AG09309 (cell line): ENCODE measurements around the gene FKBP4.

Experiments
- DNase-seq: peaks from one replicate; pipeline ENCODE4 v3.0.0-alpha.2; 2010; ENCODE audit warnings: low read depth
- H3K4me3 ChIP-seq: 2 replicates; pipeline ENCODE4 v1.5.1; 2011; ENCODE audit warnings: mild to moderate bottlenecking, low read depth, low read length, moderate library complexity; ENCODE audit not compliant: control insufficient read depth
- TF ChIP-seq, protein P1 (sequence below): IDR thresholded peaks from 2 replicates; pipeline ENCODE4 v1.5.1; 2011; ENCODE audit warnings: mild to moderate bottlenecking, low read depth, low read length, inconsistent platforms; ENCODE audit not compliant: insufficient read depth, control insufficient read depth; ENCODE audit errors: missing control alignments

The FKBP4 gene

DNA sequence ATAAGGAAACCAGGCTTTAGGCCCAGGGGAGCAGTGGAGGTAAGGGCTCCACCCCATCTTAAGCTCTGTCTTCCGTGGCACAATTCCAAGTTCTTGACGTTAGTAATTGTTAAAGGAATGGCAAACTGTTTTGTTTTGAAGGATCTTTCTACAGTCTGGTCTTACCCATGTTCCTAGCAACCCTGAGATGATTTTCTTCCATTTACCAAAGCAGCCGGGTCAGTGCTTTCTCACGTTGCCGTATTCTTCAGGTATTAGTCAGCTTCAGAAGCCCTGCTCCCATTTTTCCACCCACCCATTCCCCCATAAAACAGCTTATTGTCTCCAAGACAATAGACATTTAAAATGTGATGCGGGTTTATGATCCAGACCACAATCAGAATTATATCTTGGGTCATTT is 29.8 kb downstream of the FKBP4 start:
- no peak overlapping the region for H3K4me3 ChIP-seq
- TF ChIP-seq, protein P1, sequence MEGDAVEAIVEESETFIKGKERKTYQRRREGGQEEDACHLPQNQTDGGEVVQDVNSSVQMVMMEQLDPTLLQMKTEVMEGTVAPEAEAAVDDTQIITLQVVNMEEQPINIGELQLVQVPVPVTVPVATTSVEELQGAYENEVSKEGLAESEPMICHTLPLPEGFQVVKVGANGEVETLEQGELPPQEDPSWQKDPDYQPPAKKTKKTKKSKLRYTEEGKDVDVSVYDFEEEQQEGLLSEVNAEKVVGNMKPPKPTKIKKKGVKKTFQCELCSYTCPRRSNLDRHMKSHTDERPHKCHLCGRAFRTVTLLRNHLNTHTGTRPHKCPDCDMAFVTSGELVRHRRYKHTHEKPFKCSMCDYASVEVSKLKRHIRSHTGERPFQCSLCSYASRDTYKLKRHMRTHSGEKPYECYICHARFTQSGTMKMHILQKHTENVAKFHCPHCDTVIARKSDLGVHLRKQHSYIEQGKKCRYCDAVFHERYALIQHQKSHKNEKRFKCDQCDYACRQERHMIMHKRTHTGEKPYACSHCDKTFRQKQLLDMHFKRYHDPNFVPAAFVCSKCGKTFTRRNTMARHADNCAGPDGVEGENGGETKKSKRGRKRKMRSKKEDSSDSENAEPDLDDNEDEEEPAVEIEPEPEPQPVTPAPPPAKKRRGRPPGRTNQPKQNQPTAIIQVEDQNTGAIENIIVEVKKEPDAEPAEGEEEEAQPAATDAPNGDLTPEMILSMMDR = no peak
- DNase-seq = no peak

DNA sequence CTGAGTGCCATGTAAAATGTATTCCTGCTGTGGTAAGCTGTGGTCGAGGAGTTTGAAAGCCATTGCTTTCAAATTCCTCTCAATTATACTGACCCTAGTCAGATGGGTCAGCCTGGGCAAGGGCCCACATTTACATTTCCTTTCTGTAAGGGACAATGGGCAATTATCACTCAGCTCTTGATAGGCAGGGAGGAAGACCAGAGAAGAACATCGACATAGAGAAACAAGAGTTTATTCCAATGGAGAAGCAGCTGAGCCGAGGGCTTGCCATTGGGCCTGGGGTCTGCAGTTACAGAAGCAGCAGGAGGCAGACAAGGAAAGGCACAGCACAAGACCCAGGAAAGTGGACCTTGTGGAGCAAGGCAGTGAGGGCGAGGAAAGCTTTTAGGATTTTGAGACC is 30.4 kb downstream of the FKBP4 start:
- TF ChIP-seq, protein P1 = no peak
- no peak for DNase-seq
- H3K4me3 ChIP-seq = no peak overlapping the region

DNA sequence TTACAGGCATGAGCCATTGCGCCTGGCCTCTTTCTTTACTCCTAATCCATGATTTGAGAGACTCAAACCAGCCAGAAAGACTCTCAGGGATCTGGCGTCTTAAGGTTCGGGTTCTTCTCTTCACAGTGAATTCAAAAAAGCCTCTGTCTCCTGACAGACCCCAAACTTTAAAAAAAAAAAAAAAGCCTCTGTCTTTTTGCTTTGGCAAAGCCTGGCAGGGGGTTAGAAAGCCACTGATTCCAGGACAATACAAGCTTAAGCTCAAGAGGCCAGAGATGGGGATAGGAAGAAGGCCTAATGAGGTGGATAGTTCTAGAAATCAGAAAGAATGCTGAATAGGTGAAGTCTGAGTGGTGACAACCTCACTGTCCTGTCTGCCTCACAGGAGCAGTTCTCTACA is 31.3 kb downstream of the FKBP4 start:
- no peak overlapping the region for H3K4me3 ChIP-seq
- TF ChIP-seq, protein P1 = no peak
- DNase-seq = no peak

DNA sequence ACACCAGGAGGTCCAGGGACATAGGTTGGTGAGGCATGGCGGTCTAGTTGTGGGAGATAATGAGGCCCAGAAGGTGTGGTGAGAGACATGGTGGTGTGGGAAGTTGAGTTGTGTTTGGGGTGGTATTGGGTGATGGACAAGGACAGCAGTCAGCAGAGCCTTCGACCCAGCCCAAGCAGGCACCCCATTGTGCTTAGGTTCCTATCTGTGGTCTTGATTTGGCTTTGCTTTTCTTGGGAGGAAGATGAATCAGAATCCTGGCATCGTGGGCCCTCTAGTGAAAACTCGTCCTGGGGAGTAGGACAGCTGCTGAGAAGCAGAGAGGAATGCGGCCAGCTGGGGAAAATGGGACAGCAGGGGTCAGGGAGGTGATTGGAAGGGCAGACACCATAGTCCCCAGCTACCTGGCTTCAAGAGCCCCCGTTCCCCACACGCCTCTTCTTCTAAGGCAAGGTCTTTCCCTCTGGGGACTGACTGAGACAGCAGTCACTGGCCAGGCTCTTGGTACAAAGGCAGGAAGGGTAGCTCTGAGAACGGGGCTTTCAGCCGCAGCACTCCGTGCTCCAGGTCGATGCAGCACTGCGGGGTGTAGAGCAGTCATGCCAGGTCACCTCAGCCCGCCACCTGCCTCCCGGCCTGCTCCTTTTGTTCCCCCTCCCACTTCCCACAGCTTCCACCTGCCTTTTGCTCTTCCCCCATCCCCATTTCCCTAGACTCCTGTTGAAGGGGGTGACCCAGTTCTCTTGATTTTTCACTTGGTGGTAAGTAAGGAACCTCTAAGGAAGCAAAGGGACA is 32.1 kb downstream of the FKBP4 start:
- TF ChIP-seq, protein P1 = no peak
- DNase-seq = no peak
- no peak overlapping the region for H3K4me3 ChIP-seq

DNA sequence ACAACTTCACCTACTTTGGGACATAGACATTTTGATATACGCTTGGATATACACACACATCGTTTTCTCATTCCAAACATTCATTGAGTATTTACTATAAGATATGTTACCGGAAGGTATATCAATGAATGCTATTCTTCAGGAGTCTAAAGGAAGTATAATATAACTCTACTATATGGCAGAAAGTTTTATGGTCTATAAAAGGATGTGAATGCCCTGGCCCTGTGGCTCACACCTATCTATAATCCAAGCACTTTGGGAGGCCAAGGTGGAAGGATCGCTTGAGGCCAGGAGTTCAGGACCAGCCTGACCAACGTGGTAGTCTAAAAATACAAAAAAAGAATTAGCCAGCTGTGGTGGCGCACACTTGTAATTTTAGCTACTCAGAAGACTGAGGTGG is 34.5 kb downstream of the FKBP4 start:
- no peak for DNase-seq
- no peak overlapping the region for H3K4me3 ChIP-seq
- TF ChIP-seq, protein P1 = no peak

DNA sequence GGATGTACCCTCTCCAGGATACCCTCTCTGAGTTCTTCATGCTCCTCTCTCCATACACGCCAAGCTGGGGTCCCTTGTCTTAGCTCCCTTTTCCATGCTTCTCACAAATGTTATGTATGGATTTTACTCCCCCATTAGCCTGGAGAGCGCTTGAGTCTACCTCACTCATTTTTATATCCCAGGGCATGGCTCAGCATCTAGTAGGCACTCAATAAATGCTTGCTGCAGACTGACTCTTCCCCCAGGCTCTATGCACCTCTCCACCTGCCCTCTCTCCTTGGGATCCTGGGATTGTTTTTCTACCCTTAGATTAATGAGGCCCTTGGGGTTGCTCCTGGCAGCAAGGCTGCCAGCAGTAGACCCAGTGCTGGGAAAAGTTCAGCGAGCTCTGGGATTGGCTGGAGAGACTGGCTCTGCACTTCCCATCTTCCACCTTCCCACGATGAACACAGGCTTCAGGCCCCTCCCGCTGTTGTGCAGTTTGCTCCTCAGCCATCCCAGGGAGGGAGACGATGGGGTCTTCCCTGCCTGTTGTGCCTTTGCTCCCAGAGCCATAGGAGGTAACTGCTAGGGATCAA is 37.9 kb downstream of the FKBP4 start:
- TF ChIP-seq, protein P1 = no peak
- DNase-seq = no peak
- no peak overlapping the region for H3K4me3 ChIP-seq
